Loucy (cell line): ENCODE results near the gene ACAT2.

Experiments
- H2AFZ ChIP-seq: fragments of 200-600 bp; sonication (generic); 2 replicates; pipeline ENCODE4 v1.6.0; 2016; ENCODE audit warnings: antibody characterized with exemption, mild to moderate bottlenecking, low read length, moderate library complexity
- H3F3A ChIP-seq: fragments of 200-600 bp; 2 replicates; pipeline ENCODE4 v1.6.0; 2016; ENCODE audit warnings: antibody characterized with exemption, low read depth, mild to moderate bottlenecking
- H3K27me3 ChIP-seq: fragments of 200-600 bp; sonication (generic); 2 replicates; pipeline ENCODE4 v1.6.1; 2014; ENCODE audit warnings: low read length, mild to moderate bottlenecking; ENCODE audit not compliant: insufficient read depth, poor library complexity, severe bottlenecking
- H3K36me3 ChIP-seq: fragments of 200-600 bp; sonication (generic); 2 replicates; pipeline ENCODE4 v1.6.1; 2016; ENCODE audit warnings: low read length; ENCODE audit not compliant: insufficient read depth
- H3K4me1 ChIP-seq: fragments of 200-600 bp; sonication (generic); 2 replicates; pipeline ENCODE4 v1.5.1; 2014; ENCODE audit warnings: low read length, mild to moderate bottlenecking; ENCODE audit not compliant: insufficient read depth, poor library complexity, severe bottlenecking
- H3K4me2 ChIP-seq: fragments of 200-600 bp; sonication (generic); 2 replicates; pipeline ENCODE4 v1.6.0; 2014; ENCODE audit warnings: antibody characterized with exemption, low read length, low read depth, mild to moderate bottlenecking; ENCODE audit not compliant: poor library complexity, severe bottlenecking
- H3K4me3 ChIP-seq: fragments of 200-600 bp; sonication (generic); 2 replicates; pipeline ENCODE4 v1.5.1; 2014; ENCODE audit warnings: low read length, mild to moderate bottlenecking, mixed read lengths; ENCODE audit not compliant: poor library complexity, severe bottlenecking
- H3K79me2 ChIP-seq: fragments of 200-600 bp; sonication (generic); 2 replicates; pipeline ENCODE4 v1.6.1; 2014; ENCODE audit warnings: low read length; ENCODE audit not compliant: insufficient read depth
- H3K9ac ChIP-seq: fragments of 200-600 bp; sonication (generic); 2 replicates; pipeline ENCODE4 v1.6.0; 2014; ENCODE audit warnings: mild to moderate bottlenecking, low read depth, low read length, moderate library complexity; ENCODE audit not compliant: poor library complexity, severe bottlenecking
- H3K9me2 ChIP-seq: fragments of 200-600 bp; sonication (generic); replicated peaks from 2 replicates; pipeline ENCODE4 v1.6.1; 2016; ENCODE audit warnings: low read depth, low read length, mixed read lengths
- H3K9me3 ChIP-seq: fragments of 200-600 bp; sonication (generic); 2 replicates; pipeline ENCODE4 v1.6.1; 2014; ENCODE audit warnings: mild to moderate bottlenecking, antibody characterized with exemption, low read length, low read depth; ENCODE audit not compliant: insufficient read depth
- H4K20me1 ChIP-seq: fragments of 200-600 bp; sonication (generic); 2 replicates; pipeline ENCODE4 v1.6.0; 2014; ENCODE audit warnings: antibody characterized with exemption, low read length, mild to moderate bottlenecking; ENCODE audit not compliant: insufficient read depth, poor library complexity, severe bottlenecking
- EZH2phosphoT487 ChIP-seq: fragments of 200-600 bp; IDR thresholded peaks from 2 replicates; pipeline ENCODE4 v1.6.1; 2018; ENCODE audit warnings: antibody characterized with exemption, mild to moderate bottlenecking, moderate library complexity, borderline replicate concordance
- TF ChIP-seq, protein P1 (sequence below): fragments of 200-600 bp; sonication (generic); conservative IDR thresholded peaks from 2 replicates; pipeline ENCODE4 v1.5.1; 2014; ENCODE audit warnings: mild to moderate bottlenecking, antibody characterized with exemption, low read length

Gene ACAT2

DNA sequence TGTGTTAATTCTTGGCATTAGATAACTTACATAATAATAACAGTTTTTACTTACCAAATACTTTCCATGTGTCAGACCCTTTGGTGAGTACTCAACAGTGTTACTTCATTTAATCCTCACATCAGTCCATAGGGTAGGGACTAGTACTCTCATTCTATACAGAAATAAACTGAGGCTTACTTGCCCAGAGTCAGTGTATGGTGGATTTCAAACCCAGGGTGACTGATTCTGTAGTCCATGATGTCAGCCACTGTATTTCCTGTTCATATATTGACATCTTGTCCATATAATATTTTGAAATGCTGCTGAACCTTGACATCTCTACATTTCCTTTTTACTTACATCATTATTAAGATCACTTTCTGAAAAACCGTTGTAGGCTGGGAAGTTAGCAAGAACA is 35.7 kb downstream of the ACAT2 start:
- H2AFZ ChIP-seq, result no peak overlapping the region
- TF ChIP-seq, protein P1, sequence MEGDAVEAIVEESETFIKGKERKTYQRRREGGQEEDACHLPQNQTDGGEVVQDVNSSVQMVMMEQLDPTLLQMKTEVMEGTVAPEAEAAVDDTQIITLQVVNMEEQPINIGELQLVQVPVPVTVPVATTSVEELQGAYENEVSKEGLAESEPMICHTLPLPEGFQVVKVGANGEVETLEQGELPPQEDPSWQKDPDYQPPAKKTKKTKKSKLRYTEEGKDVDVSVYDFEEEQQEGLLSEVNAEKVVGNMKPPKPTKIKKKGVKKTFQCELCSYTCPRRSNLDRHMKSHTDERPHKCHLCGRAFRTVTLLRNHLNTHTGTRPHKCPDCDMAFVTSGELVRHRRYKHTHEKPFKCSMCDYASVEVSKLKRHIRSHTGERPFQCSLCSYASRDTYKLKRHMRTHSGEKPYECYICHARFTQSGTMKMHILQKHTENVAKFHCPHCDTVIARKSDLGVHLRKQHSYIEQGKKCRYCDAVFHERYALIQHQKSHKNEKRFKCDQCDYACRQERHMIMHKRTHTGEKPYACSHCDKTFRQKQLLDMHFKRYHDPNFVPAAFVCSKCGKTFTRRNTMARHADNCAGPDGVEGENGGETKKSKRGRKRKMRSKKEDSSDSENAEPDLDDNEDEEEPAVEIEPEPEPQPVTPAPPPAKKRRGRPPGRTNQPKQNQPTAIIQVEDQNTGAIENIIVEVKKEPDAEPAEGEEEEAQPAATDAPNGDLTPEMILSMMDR, result no peak
- no peak for TF ChIP-seq EZH2phosphoT487
- peaks cover 40% of the 10 kb centered on the region for H3K79me2 ChIP-seq
- no peak overlapping the region for H3K9ac ChIP-seq
- H3K27me3 ChIP-seq, result no peaks in the 10 kb centered on the region
- no peak overlapping the region for H3K4me3 ChIP-seq
- H3K9me3 ChIP-seq, result no peaks in the 10 kb centered on the region
- H3K4me1 ChIP-seq, result peaks cover 12% of the 10 kb centered on the region
- no peak overlapping the region for H3K4me2 ChIP-seq
- peaks cover 2% of the 10 kb centered on the region; the same call in 1 of the 2 replicates for H3F3A ChIP-seq
- H3K36me3 ChIP-seq, result peaks cover 38% of the 10 kb centered on the region; the same call in 1 of the 2 replicates
- no peaks in the 10 kb centered on the region for H3K9me2 ChIP-seq
- peaks cover 20% of the 10 kb centered on the region for H4K20me1 ChIP-seq

DNA sequence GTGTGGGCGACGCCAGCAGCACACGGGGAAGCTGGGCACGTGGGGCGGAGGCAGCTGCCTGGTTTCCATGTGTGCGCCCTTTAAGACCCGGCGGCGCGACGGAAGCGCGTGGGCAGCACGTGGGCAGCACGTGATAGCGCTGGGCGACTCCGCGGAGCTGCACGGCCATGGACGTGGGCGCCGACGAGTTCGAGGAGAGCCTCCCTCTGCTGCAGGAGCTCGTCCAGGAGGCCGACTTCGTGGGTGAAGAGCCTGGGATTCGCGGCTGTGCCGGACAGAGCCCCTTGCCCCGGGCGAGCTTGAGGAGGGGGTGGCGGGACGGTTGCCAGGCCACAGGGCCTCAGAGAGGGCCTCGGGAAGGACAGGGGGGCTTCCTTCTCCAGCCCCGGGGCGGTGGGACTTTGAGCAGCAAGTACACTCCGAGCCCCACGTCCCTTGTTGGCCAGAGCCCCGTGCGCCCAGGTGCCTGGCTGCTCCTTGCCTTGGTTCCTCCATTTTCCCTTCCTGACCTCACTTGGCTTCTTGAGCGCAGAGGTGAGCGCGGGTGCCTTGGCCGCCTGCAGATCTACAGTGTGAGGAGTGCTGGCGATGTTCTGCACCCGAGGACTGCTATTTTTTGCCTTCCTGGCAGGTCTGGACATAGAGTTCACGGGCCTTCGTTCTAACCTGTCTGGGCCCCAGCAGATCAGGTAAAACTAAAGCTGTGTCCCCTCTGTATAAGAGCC is 38.5 kb downstream of the ACAT2 start, which contains the start of gene PNLDC1:
TSS of gene PNLDC1 (plus strand) at position 136 of the 725 bp plus-strand sequence. CDS start at position 168, 32 bp downstream.
- TF ChIP-seq, protein P1, result no peak
- no peak for TF ChIP-seq EZH2phosphoT487
- H3K9ac ChIP-seq, result no peak within 1 kb of the TSS
- H3K4me1 ChIP-seq, result peaks cover 3% of the 10 kb centered on the region
- H3K9me2 ChIP-seq, result no peaks in the 10 kb centered on the region
- no peak within 1 kb of the TSS for H2AFZ ChIP-seq
- H3K4me2 ChIP-seq, result no peak within 1 kb of the TSS
- H4K20me1 ChIP-seq, result peaks cover 5% of the 10 kb centered on the region
- no peaks in the 10 kb centered on the region for H3K9me3 ChIP-seq
- H3F3A ChIP-seq, result peaks cover 2% of the 10 kb centered on the region; the same call in 1 of the 2 replicates
- peaks cover 20% of the 10 kb centered on the region for H3K79me2 ChIP-seq
- peaks cover 34% of the 10 kb centered on the region; the same call in 1 of the 2 replicates for H3K36me3 ChIP-seq
- no peak within 1 kb of the TSS for H3K4me3 ChIP-seq
- no peaks in the 10 kb centered on the region for H3K27me3 ChIP-seq

- Histone ChIP-seq H3K9ac (no peak overlapping the region), H3K36me3 (peaks cover 28% of the 10 kb centered on the region; the same call in 1 of the 2 replicates), H3K4me2 (no peak overlapping the region), H4K20me1 (no peaks in the 10 kb centered on the region), H3K9me3 (no peaks in the 10 kb centered on the region), H3K9me2 (no peaks in the 10 kb centered on the region), H3K4me3 (no peak overlapping the region), H3K79me2 (peaks cover 6% of the 10 kb centered on the region), H3K4me1 (no peaks in the 10 kb centered on the region), H2AFZ (no peak overlapping the region), H3F3A (peaks cover 2% of the 10 kb centered on the region; the same call in 1 of the 2 replicates), H3K27me3 (no peaks in the 10 kb centered on the region)
- TF ChIP-seq EZH2phosphoT487, result no peak
- TF ChIP-seq, protein P1, result no peak
Observed at GRCh38 chr6:159801935-159802334, 40.1 kb downstream of the ACAT2 start.
